Muscle of leg (tissue), 11 donors: ENCODE results near the gene PPIB. TPM values are rescaled to one million over a fixed set of nuclear protein-coding genes. Genes with fewer than 3 reads are reported as not detected.

ENCODE experiments used
- DNase-seq: peaks from one replicate; pipeline ENCODE4 v3.0.0; 2013
- H3K27ac ChIP-seq: one replicate; pipeline ENCODE4 v1.5.1; 2013; ENCODE audit warnings: mild to moderate bottlenecking, low read length, control low read depth
- H3K27me3 ChIP-seq: one replicate; pipeline ENCODE4 v1.6.1; 2013; ENCODE audit warnings: low read length; ENCODE audit not compliant: control insufficient read depth, insufficient read depth
- H3K36me3 ChIP-seq: one replicate; pipeline ENCODE4 v1.6.1; 2013; ENCODE audit warnings: low read length; ENCODE audit not compliant: control insufficient read depth, insufficient read depth
- H3K4me1 ChIP-seq: one replicate; pipeline ENCODE4 v1.6.1; 2013; ENCODE audit warnings: low read length; ENCODE audit not compliant: control insufficient read depth, insufficient read depth
- H3K4me3 ChIP-seq: one replicate; pipeline ENCODE4 v1.5.1; 2013; ENCODE audit warnings: low read length, control low read depth
- H3K9me3 ChIP-seq: replicated peaks from 2 replicates; pipeline ENCODE4 v1.6.1; 2013; ENCODE audit warnings: low read depth, low read length; ENCODE audit not compliant: control insufficient read depth
- WGBS: methylation state at CpG from one replicate; pipeline ENCODE4 v1.1.5; 2013; ENCODE audit warnings: missing lambda C conversion rate; ENCODE audit not compliant: insufficient coverage; 5-methylcytosine and 5-hydroxymethylcytosine counted together
- polyA plus RNA-seq, 8 donors: library from polyadenylated mRNA; unstranded; fragments of 120-200 nt; gene quantifications; one replicate each; pipeline versions ENCODE4 v1.2.1 to v1.2.3, GENCODE V29; 2013; ENCODE audit warnings: inconsistent platforms in 1 of 8, low replicate concordance in 1 of 8; ENCODE audit not compliant: insufficient read length in 8 of 8, insufficient read depth in 1 of 8
- total RNA-seq: library from RNA; stranded (reverse); fragments of 120-200 nt; gene quantifications from one replicate; pipeline ENCODE4 v1.2.4, GENCODE V29; 2013

The PPIB gene
- total and polyA plus RNA-seq, 9 donors = 265 to 490 (median 338) TPM

DNA sequence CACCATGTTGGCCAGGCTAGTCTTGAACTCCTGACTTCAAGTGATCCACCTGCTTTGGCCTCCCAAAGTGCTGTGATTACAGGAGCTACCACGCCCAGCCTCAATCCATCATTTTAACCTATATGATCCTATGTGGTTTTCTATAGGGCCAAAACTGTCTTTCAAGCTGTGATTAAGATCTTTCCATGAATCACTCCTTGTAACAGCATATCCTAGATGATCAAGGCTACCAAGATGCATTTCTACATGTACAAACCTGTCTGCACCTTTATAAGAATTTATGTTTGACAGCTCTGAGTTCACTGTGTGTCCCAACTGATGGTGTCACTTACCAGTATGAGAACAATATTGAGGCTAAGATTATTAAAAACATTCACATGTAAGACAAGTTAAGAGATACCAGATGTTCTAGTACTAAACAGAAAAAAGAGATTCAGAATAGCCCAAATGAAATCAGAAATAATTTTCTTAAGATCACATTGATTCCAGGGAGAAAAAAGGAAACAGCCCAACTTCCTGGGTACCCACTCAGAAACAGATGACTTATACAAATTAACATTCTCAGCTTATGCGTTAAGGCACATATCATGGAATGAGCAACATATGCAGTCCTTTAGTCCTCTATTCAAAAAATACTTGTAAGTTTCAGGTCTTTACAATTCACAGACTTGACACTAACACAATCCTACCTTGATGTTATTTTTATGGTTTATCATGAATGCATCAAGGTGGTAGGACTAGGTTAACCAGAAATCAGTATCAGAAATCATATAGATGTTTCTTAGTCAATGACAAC lies 24.8 kb upstream of the PPIB start:
- H3K9me3 ChIP-seq = no peaks in the 10 kb centered on the region
- H3K4me3 ChIP-seq = no peak overlapping the region
- H3K4me1 ChIP-seq = no peaks in the 10 kb centered on the region
- H3K27me3 ChIP-seq = no peaks in the 10 kb centered on the region
- no CpG with 5 or more reads among the region's 2 CpGs for WGBS
- no peak for DNase-seq
- no peak overlapping the region for H3K27ac ChIP-seq
- H3K36me3 ChIP-seq = peaks cover 11% of the 10 kb centered on the region

DNA sequence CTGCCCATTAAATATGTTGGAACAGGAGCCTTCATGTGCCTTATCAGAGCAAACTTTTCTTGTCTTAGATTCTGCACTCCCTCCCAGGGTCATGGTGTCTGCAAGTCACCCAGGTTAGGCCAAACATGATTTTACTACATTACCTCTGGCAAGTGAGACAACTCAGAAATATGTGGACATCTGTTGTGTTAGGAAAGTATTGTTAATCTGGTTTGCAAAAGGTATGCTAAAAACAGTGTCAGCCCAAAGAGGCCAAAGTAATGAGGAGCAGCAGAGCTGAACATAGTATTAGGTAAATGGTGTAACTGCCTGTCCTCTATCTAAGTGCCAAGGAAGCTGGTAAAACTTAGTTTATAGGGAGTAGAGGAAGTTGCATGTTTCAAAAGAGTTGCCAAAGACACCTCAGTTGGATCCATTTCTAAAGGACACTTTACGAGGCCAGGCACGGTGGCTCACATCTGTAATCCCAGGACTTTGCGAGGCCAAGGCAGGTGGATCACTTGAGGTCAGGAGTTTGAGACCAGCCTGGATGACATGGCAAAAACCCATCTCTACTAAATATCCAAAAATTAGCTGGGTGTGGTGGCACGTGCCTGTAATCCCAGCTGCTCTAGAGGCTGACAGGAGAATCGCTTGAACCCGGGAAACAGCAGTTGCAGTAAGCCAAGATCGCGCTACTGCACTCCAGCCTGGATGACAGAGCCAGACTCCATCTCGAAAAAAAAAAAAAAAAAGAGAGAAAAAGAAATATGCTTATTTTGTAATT lies 22.5 kb upstream of the PPIB start:
- Histone ChIP-seq H3K4me1 (no peaks in the 10 kb centered on the region), H3K4me3 (no peak overlapping the region), H3K27ac (no peak overlapping the region), H3K9me3 (no peaks in the 10 kb centered on the region), H3K27me3 (no peaks in the 10 kb centered on the region), H3K36me3 (peaks cover 12% of the 10 kb centered on the region)
- no peak for DNase-seq
- WGBS = 66% methylated on average over 2 of the region's 9 CpGs

DNA sequence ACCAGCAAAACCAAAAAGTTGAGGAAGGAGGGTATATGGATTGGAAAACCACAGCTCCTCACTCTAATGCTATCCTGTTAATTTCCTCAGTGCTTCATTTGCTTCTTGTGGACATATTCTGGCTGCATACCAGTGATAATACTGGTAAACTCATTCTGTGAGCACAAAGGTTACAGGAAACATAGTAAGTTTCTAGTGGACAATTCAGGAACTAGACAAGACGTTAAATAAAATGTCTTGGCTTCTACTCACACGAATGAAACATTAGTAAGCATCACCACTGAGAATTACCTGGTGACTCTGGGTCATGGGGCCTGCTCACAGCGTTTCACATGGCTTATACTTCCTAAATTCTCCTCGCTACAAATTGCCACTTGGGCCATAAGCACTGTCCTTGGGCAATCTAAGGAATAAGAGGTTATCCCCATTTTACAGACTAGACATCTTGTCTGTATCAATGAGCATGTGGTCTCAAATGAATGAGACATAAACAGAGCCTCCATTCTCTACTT lies 20.1 kb upstream of the PPIB start:
- DNase-seq = peak; percentile 39
- Histone ChIP-seq H3K27me3 (no peaks in the 10 kb centered on the region), H3K4me1 (no peaks in the 10 kb centered on the region), H3K4me3 (no peak overlapping the region), H3K9me3 (no peaks in the 10 kb centered on the region), H3K36me3 (peaks cover 17% of the 10 kb centered on the region), H3K27ac (no peak overlapping the region)
- 58% methylated on average over 2 of the region's 4 CpGs for WGBS

DNA sequence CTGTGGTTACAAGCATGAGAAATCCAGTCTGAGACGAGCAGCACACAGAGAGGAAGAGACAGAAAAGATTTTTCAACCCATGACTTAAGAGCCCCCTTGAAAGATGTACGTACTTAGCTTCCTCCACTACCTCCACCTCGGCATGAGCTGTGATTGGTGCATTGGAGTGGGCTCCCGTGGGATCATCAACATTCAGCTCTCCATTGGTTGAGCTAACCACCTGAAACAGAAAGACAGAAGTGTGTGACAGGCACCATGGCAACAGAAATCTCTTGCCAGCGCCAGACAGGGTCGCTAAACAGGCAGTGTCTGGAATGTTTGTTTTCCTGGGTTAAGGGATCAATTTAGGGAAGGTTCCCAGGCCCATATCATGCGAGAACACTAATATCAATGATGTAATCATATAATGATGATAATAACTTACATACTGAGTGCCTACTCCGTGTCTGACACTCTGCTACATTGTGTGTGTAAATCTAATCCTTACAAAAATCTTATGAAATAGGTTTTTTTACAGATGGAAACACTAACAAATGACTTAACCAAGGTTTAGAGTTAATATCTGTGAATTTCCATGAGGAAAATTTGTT lies 17.5 kb upstream of the PPIB start:
- Histone ChIP-seq H3K9me3 (no peaks in the 10 kb centered on the region), H3K4me1 (no peaks in the 10 kb centered on the region), H3K27me3 (no peaks in the 10 kb centered on the region), H3K4me3 (no peak overlapping the region), H3K27ac (no peak overlapping the region), H3K36me3 (peaks cover 15% of the 10 kb centered on the region)
- DNase-seq = no peak
- WGBS = 28% methylated on average over 2 of the region's 8 CpGs

DNA sequence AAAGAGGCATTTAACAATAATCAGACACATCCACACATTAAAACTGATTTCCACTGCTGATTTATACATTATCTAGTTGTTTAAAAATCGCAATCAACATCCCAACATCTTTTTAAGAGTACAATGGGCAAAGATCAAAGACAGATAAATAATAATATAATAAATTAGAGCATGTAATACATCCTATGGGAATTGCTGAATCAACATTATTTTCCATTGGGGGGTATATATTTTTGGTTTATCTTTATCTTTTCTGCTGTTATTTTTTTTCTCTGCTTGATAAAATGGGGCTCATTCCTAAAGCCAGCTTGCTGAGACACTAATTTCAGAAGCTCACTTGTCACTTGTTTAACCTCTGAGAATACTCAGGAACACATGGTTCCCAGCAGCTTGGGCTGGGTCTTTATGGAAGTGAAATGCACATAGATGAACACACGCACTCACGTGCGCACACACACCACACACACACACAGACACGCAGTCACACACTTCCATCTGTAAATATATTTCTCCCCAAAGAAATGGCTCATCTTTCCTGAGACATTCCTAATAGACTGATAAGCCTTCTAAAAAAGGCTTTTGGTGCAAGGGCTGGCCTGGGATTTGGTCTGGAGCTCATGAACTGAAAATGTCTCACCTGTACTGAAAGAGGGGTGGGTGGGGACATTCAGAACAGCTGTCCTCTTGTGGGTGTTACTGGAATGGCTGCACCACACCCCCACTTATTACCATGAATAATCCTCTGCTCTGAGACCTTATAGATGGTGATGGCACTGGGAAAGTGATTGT lies 3.5 kb upstream of the PPIB start:
- no peak for DNase-seq
- Histone ChIP-seq H3K27me3 (no peaks in the 10 kb centered on the region), H3K27ac (no peak overlapping the region), H3K9me3 (no peaks in the 10 kb centered on the region), H3K36me3 (peaks cover 10% of the 10 kb centered on the region), H3K4me1 (peaks cover 8% of the 10 kb centered on the region), H3K4me3 (no peak overlapping the region)
- no CpG with 5 or more reads among the region's 5 CpGs for WGBS

DNA sequence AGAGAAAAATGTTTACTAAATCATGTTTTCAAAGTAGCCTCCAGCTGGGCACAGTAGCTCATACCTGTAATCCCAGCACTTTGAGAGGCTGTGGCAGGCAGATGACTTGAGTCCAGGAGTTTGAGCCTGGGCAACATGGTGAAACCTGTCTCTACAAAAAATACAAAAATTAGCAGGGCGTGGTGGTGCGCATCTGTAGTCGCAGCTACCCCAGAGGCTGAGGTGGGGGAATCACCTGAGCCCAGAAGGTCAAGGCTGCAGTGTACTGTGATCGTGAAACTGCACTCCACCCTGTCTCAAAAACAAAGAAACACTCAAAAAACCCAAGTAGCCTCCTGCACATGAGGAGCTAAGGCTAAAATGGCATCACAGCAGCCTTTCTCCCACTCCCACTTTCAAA lies 1.6 kb upstream of the PPIB start:
- Histone ChIP-seq H3K36me3 (peaks cover 18% of the 10 kb centered on the region), H3K4me1 (peaks cover 10% of the 10 kb centered on the region), H3K27me3 (no peaks in the 10 kb centered on the region), H3K27ac (peak overlapping the region; percentile 90), H3K9me3 (no peaks in the 10 kb centered on the region), H3K4me3 (no peak overlapping the region)
- WGBS = 100% methylated on average over 4 of the region's 4 CpGs
- DNase-seq = no peak

DNA sequence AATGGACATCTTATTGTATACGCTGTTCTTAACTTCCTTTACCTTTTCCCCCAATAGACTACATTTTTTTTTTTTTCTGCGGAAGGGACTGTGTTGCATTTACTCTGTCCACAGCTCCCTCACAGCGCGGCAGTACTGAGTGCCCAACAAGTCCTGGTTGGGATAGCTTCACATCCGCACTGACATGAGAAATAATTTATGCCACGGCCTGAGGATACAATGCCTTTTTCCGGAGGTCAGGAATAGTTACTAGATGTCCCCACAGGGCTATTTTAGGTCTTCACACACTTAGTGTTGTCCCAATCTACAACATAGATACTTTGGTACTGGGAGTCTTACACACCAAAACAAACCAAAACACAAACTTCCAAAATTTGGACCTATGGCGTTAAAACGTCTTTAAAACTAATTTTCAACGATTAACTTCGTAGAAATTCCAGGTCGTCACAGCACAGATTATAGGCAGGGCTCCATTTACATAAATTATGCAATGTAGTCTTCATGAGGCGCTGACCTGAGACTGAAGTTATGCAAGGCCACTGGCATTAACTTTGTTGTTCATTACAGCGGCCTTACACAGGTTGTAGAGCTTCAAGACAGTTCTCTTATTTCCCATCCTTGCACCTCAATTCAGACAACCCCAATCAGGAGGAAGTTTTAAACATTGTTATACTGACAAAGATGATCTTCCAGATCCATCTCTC lies 989 bp upstream of the PPIB start:
- peak; percentile 66 for DNase-seq
- peak overlapping the region; percentile 90 for H3K27ac ChIP-seq
- no peaks in the 10 kb centered on the region for H3K9me3 ChIP-seq

DNA sequence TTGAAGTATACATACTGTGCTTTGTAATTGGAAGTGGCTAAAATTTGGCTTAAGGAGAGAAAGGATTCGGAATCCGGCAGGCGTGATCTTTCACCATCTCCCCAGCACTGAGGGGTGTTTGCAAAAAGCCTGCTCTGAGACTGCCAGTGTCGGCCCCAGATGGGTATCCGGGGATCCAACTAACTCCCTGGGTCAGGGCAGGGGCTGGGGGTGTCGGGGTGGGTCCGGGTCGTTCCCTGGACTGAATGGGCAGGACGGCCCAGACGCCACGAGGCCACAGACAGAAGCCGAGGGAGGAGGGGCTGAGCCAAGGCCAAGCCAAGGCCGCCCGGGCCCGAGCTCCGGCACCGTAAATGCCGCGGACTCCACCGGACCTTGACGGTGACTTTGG lies 349 bp downstream of the PPIB start:
- Histone ChIP-seq H3K4me3 (peak overlapping the region; percentile 87), H3K27ac (peak overlapping the region; percentile 88), H3K27me3 (no peaks in the 10 kb centered on the region), H3K36me3 (peaks cover 35% of the 10 kb centered on the region), H3K4me1 (peaks cover 10% of the 10 kb centered on the region), H3K9me3 (no peaks in the 10 kb centered on the region)
- no peak for DNase-seq
- WGBS = 1% methylated on average over 18 of the region's 21 CpGs

More for the DNA sequence above, 989 bp upstream of the PPIB start:
- Histone ChIP-seq H3K27me3 (no peaks in the 10 kb centered on the region), H3K4me1 (peaks cover 10% of the 10 kb centered on the region), H3K36me3 (peaks cover 22% of the 10 kb centered on the region), H3K4me3 (peak overlapping the region; percentile 44)
- WGBS = 58% methylated on average over 2 of the region's 14 CpGs

DNA sequence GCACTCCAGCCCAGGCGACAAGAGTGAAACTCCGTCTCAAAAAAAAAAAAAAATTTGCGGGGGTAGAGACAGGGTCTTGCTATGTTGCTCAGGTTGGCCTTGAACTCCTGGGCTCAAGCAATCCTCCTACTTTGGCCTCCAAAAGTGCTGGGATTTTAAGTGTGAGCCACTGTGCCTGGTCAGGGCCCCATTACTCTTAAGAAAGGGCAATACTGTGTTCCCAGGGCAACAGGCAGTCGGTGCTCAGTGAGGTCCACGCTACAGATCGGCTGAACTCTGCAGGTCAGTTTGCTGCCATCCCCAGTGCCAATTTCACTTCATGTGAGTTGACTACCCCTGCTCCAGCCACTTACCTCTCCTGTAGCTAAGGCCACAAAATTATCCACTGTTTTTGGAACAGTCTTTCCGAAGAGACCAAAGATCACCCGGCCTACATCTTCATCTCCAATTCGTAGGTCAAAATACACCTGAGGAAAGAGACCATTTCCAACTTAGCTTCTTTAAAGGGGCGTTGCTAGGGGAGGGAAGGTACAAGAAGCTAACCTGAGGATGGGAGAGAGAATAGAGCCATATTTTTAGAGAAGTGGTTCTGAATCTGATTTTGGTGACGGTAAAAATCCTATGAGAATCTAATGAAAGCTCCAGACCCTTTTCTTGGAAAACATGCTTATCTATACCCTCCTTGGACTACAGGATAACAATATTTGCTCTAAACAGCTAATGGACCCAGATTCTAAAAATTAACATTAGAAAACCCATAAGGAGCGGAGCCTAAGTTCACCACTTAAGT lies 939 bp downstream of the PPIB start:
- Histone ChIP-seq H3K27ac (peak overlapping the region; percentile 88), H3K9me3 (no peaks in the 10 kb centered on the region), H3K27me3 (no peaks in the 10 kb centered on the region), H3K36me3 (peaks cover 41% of the 10 kb centered on the region), H3K4me1 (peaks cover 10% of the 10 kb centered on the region), H3K4me3 (peak overlapping the region; percentile 87)
- whole genome bisulfite sequencing = 79% methylated on average over 6 of the region's 12 CpGs
- no peak for DNase-seq
